Measurements from ENCODE around the gene LCK.

GRCh38 chr1:32239337-32239736 is 11.7 kb upstream of the LCK start:
- TF ChIP-seq CTCF (IDR thresholded peaks at IDR 0.05; ENCODE audit: low read length) (no peak), EZH2 (optimal IDR thresholded peaks at IDR 0.05; ENCODE audit: low read depth, low read length) (no peak), EZH2phosphoT487 (IDR thresholded peaks at IDR 0.05; ENCODE audit: low read length) (no peak)

Data from MM.1S (cell line).